Measurements from ENCODE around the gene NRN1L. TPM values are rescaled to one million over a fixed set of nuclear protein-coding genes. Genes with fewer than 3 reads are reported as not detected.

The NRN1L gene
- total and polyA plus RNA-seq, 2 of the 4 experiments (the other 2 are of a cell fraction) = 0.27 TPM; not detected in 1

- ChIA-PET POLR2A (ENCODE audit: unreplicated experiment) (no interaction called here), CTCF (interaction anchor here (0.7 to 1.3 kb wide), 2 partner anchors 8 to 12 kb away, joined by 3 to 4 read pairs; partner anchors contain the start of gene NRN1L)
- ATAC-seq (ENCODE audit: low read depth) (no peak), DNase-seq (no peak)
- Histone ChIP-seq H4K5ac (ENCODE audit: low read depth, low read length) (peak overlapping the region; percentile 78), H3K23ac (ENCODE audit: low read depth, low read length) (no peak overlapping the region), H3K14ac (replicated peaks; ENCODE audit: low read depth, low read length) (no peak overlapping the region), H4K91ac (ENCODE audit: insufficient read depth, low read depth, low read length) (peak overlapping the region; percentile 36; the same call in 1 of the 2 replicates), H3K4me1 (ENCODE audit: control insufficient read depth, insufficient read depth, low read length) (peaks cover 10% of the 10 kb centered on the region), H2BK15ac (ENCODE audit: low read depth, low read length) (no peak overlapping the region), H3K4me2 (ENCODE audit: low read depth, low read length) (no peak overlapping the region), H2BK20ac (ENCODE audit: low read depth, low read length) (no peak overlapping the region), H2BK5ac (ENCODE audit: low read depth, low read length, poor library complexity, severe bottlenecking) (no peak overlapping the region), H3K27me3 (ENCODE audit: control insufficient read depth, insufficient read depth, low read length) (no peaks in the 10 kb centered on the region), H3K79me1 (ENCODE audit: low read depth in 1 of 2, low read length in 2 of 2) (peaks cover 41 to 78% of the 10 kb centered on the region in 2 experiments), H3K18ac (ENCODE audit: low read depth, low read length) (no peak overlapping the region), H4K8ac (ENCODE audit: low read depth in 2 of 2, low read length in 2 of 2) (peak overlapping the region; percentile 58 to 92; a peak in 3 of 4 replicates), H3K4me3 (ENCODE audit: insufficient read depth, low read depth, low read length) (no peak overlapping the region), H3K4ac (ENCODE audit: low read depth, low read length) (peak overlapping the region; percentile 14; the same call in 1 of the 2 replicates), H4K20me1 (ENCODE audit: insufficient read depth, low read length) (peaks cover 43% of the 10 kb centered on the region), H2AFZ (replicated peaks; ENCODE audit: low read length, poor library complexity) (peak overlapping the region; percentile 95), H3K36me3 (ENCODE audit: control insufficient read depth, insufficient read depth, low read length) (peaks cover 48% of the 10 kb centered on the region), H3K27ac (ENCODE audit: insufficient read depth, low read length) (no peak overlapping the region), H2AK9ac (replicated peaks; ENCODE audit: low read depth, low read length, poor library complexity) (peak overlapping the region; percentile 74), H3K56ac (ENCODE audit: extremely low read depth, insufficient read depth, low read length) (no peak overlapping the region), H2AK5ac (ENCODE audit: low read depth, low read length) (peak overlapping the region; percentile 35; the same call in 1 of the 2 replicates), H3K9me1 (ENCODE audit: insufficient read depth, low read length) (peaks cover 18% of the 10 kb centered on the region), H3K9ac (ENCODE audit: low read depth, low read length) (no peak overlapping the region), H2BK120ac (ENCODE audit: low read depth, low read length) (no peak overlapping the region), H3K9me3 (ENCODE audit: control insufficient read depth, insufficient read depth, low read length) (no peaks in the 10 kb centered on the region)
- WGBS, 2 experiments (ENCODE audit: extremely low coverage in 2 of 2, insufficient read length in 1 of 2) = no CpG with 5 or more reads among the region's 2 CpGs
- intact Hi-C loops (cut with micrococcal nuclease) (loop anchor here (2.0 kb wide), 1 partner anchor 25 kb away; the partner anchor contains the start of genes CENPT and NUTF2), dilution Hi-C loops (cut with HindIII; ENCODE audit: low sequenced_read_pairs, unreplicated experiment) (no loop called here), in situ Hi-C loops (cut with MboI; ENCODE audit: low sequenced_read_pairs) (no loop called here)
- no TSS peak for BruUV-seq (replicated peaks)
- TF ChIP-seq MAZ (IDR thresholded peaks at IDR 0.05; ENCODE audit: borderline replicate concordance, low read depth, low read length) (no peak), BHLHE40 (IDR thresholded peaks at IDR 0.05; ENCODE audit: low read depth, low read length) (no peak), MAFK (IDR thresholded peaks at IDR 0.05; ENCODE audit: low read depth, low read length) (no peak), CHD1 (IDR thresholded peaks at IDR 0.05; ENCODE audit: low read depth, low read length) (no peak), SMC3 (IDR thresholded peaks at IDR 0.05; ENCODE audit: low read depth, low read length) (no peak)
- TF ChIP-seq, protein P1, sequence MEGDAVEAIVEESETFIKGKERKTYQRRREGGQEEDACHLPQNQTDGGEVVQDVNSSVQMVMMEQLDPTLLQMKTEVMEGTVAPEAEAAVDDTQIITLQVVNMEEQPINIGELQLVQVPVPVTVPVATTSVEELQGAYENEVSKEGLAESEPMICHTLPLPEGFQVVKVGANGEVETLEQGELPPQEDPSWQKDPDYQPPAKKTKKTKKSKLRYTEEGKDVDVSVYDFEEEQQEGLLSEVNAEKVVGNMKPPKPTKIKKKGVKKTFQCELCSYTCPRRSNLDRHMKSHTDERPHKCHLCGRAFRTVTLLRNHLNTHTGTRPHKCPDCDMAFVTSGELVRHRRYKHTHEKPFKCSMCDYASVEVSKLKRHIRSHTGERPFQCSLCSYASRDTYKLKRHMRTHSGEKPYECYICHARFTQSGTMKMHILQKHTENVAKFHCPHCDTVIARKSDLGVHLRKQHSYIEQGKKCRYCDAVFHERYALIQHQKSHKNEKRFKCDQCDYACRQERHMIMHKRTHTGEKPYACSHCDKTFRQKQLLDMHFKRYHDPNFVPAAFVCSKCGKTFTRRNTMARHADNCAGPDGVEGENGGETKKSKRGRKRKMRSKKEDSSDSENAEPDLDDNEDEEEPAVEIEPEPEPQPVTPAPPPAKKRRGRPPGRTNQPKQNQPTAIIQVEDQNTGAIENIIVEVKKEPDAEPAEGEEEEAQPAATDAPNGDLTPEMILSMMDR (conservative IDR thresholded peaks at IDR 0.05; ENCODE audit: low read depth, low read length) = no peak
- TF ChIP-seq, protein P2, sequence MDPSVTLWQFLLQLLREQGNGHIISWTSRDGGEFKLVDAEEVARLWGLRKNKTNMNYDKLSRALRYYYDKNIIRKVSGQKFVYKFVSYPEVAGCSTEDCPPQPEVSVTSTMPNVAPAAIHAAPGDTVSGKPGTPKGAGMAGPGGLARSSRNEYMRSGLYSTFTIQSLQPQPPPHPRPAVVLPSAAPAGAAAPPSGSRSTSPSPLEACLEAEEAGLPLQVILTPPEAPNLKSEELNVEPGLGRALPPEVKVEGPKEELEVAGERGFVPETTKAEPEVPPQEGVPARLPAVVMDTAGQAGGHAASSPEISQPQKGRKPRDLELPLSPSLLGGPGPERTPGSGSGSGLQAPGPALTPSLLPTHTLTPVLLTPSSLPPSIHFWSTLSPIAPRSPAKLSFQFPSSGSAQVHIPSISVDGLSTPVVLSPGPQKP (IDR thresholded peaks at IDR 0.05; ENCODE audit: borderline replicate concordance, low read depth, low read length) = no peak
- TF ChIP-seq, protein P3, sequence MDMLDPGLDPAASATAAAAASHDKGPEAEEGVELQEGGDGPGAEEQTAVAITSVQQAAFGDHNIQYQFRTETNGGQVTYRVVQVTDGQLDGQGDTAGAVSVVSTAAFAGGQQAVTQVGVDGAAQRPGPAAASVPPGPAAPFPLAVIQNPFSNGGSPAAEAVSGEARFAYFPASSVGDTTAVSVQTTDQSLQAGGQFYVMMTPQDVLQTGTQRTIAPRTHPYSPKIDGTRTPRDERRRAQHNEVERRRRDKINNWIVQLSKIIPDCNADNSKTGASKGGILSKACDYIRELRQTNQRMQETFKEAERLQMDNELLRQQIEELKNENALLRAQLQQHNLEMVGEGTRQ (IDR thresholded peaks at IDR 0.05; ENCODE audit: low read depth, low read length) = no peak
Measured at GRCh38 chr16:67872131-67872630, 12.5 kb upstream of the NRN1L start.
